ENCODE results near the gene ZMYM2.

GRCh38 chr13:20093951-20094350, 135.4 kb downstream of the ZMYM2 start:
- TF ChIP-seq CTCF (IDR thresholded peaks at IDR 0.05) (no peak), POLR2A (IDR thresholded peaks at IDR 0.05) (no peak)
